Measurements from ENCODE around the gene HIVEP3.

The HIVEP3 gene

DNA sequence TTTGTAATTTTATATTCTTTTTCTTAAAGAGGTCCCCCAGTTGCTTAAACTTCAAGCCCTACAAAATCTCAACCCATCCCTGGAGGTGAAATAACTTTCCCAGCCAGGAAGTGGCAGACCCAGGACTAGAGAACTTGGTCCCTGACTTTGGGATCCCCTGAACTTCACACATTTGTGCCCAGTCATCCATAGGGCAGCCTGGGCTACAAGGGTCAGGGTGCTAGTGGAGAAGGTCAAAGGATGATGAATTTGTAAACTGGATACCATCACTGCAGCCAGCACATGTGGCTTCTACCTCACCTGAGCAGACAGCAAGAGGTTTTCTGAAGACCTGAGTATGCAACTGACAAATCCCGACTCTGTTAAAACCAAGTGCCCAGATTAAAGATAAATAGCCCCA is 31.4 kb downstream of the HIVEP3 start:
- no peaks in the 10 kb centered on the region for H3K9me3 ChIP-seq (ENCODE audit: control insufficient read depth, insufficient read depth, low read depth, low read length)
- ChIA-PET CTCF (no interaction called here), POLR2A (no interaction called here)
- peaks cover 2% of the 10 kb centered on the region; the same call in 1 of the 2 replicates for H3K4me1 ChIP-seq (ENCODE audit: control insufficient read depth, insufficient read depth, low read length)
- H3K27ac ChIP-seq (ENCODE audit: extremely low read depth, low read depth, low read length), result no peak overlapping the region
- no peak for TF ChIP-seq ZNF223 (tag by site-specific recombination; IDR thresholded peaks at IDR 0.05)
- no peak for TF ChIP-seq ZBTB1 (tag by site-specific recombination; IDR thresholded peaks at IDR 0.05)
- no peak for TF ChIP-seq ZNF423 (tag by site-specific recombination; IDR thresholded peaks at IDR 0.05)
- no peak for TF ChIP-seq ZNF776 (tag by site-specific recombination; IDR thresholded peaks at IDR 0.05; ENCODE audit: borderline replicate concordance)
- TF ChIP-seq ZNF211 (tag by site-specific recombination; IDR thresholded peaks at IDR 0.05; ENCODE audit: low read depth), result no peak
- TF ChIP-seq FEZF1 (tag by site-specific recombination; IDR thresholded peaks at IDR 0.05), result no peak
- no peak for TF ChIP-seq ELK4 (IDR thresholded peaks at IDR 0.05; ENCODE audit: borderline replicate concordance, low read depth, low read length)
- TF ChIP-seq ZSCAN5A (tag by site-specific recombination; IDR thresholded peaks at IDR 0.05), result no peak
- TF ChIP-seq ZNF350 (tag by site-specific recombination; IDR thresholded peaks at IDR 0.05), result no peak
- no peak for TF ChIP-seq ZNF449 (tag by site-specific recombination; IDR thresholded peaks at IDR 0.05)
- TF ChIP-seq ZNF341 (tag by site-specific recombination; IDR thresholded peaks at IDR 0.05; ENCODE audit: low read depth), result no peak
- no peak for TF ChIP-seq ZNF391 (tag by site-specific recombination; IDR thresholded peaks at IDR 0.05; ENCODE audit: borderline replicate concordance, low read depth)
- no peak for TF ChIP-seq TCF7L2 (IDR thresholded peaks at IDR 0.05; ENCODE audit: borderline replicate concordance, low read depth, low read length)
- no peak for TF ChIP-seq ZBTB7A (tag by site-specific recombination; IDR thresholded peaks at IDR 0.05; ENCODE audit: low read depth)
- no peaks in the 10 kb centered on the region for H3K36me3 ChIP-seq (ENCODE audit: control insufficient read depth in 2 of 2, insufficient read depth in 1 of 2, low read length in 2 of 2)
- H3K4me3 ChIP-seq (ENCODE audit: low read depth, low read length), result no peak overlapping the region

DNA sequence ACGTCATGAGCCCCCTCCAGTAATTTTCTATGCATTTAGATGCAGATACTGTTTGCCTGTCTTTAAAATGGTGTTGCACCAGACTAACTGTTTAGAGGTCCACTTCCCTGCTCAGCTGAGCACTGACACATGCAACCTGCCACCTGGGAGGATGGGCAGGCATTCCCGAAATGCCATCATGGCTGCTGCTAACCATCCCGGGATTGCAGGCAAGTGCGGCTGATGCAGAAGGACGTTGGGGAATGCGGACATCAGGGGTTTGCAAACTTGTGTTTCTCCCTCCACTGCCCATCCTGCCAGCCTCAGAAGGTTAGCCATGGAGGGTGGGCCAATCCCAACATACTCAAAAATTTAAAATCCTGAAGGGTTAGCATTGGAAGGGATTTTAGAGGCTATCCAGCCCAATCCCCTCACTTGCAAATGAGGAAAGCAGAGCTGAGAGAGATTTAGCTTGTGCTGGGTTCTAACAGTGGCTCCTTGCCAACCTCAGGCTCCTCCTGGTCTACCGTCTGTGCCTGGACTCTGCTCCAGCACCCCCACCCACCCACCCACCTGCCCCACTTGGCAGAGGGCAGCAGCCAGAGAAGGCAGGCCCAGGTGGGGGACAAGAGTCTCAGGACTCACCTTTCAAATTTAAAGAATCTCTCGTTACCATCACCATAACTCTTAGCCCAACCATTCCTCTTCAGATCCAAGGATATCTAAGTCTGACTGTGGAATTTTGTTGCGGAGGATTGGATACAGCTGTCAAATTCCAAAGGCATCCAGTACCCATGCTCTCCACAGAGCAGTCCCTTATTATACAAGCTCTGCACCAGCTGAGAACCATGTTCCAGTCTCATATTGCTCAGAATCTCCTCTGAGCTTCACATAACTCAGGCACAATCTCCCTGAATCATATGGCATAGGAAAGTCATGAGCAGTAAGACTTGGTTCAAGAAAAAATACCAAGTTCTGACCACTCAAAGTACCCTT is 34.2 kb downstream of the HIVEP3 start:
- Histone ChIP-seq H3K4me3 (ENCODE audit: low read depth, low read length) (no peak overlapping the region), H3K9me3 (ENCODE audit: control insufficient read depth, insufficient read depth, low read depth, low read length) (no peaks in the 10 kb centered on the region), H3K36me3 (ENCODE audit: control insufficient read depth in 2 of 2, insufficient read depth in 1 of 2, low read length in 2 of 2) (no peaks in the 10 kb centered on the region), H3K4me1 (ENCODE audit: control insufficient read depth, insufficient read depth, low read length) (no peaks in the 10 kb centered on the region), H3K27ac (ENCODE audit: extremely low read depth, low read depth, low read length) (no peak overlapping the region)
- CTCF ChIA-PET, result interaction anchor here (0.6 kb wide), 1 partner anchor 25 kb away, joined by 3 read pairs; no protein-coding TSS in a partner anchor
- POLR2A ChIA-PET, result no interaction called here
- no peak for TF ChIP-seq ZNF571 (tag by site-specific recombination; IDR thresholded peaks at IDR 0.05)
- no peak for TF ChIP-seq FEZF1 (tag by site-specific recombination; IDR thresholded peaks at IDR 0.05)
- no peak for TF ChIP-seq REST (tag by site-specific recombination; IDR thresholded peaks at IDR 0.05)
- TF ChIP-seq GLI2 (tag by site-specific recombination; IDR thresholded peaks at IDR 0.05; ENCODE audit: borderline replicate concordance, low read depth), result no peak
- no peak for TF ChIP-seq ZNF529 (tag by site-specific recombination; IDR thresholded peaks at IDR 0.05; ENCODE audit: insufficient replicate concordance)
- TF ChIP-seq KLF7 (tag by site-specific recombination; IDR thresholded peaks at IDR 0.05; ENCODE audit: borderline replicate concordance), result no peak
- no peak for TF ChIP-seq OVOL3 (tag by site-specific recombination; IDR thresholded peaks at IDR 0.05)
- no peak for TF ChIP-seq ZFP41 (tag by site-specific recombination; IDR thresholded peaks at IDR 0.05; ENCODE audit: borderline replicate concordance)
- TF ChIP-seq ZFP69B (tag by site-specific recombination; IDR thresholded peaks at IDR 0.05), result no peak

Measured in HEK293 (cell line).